Fibroblast of villous mesenchyme (primary cell): ENCODE data around the gene FAM174C. TPM values are rescaled to one million over a fixed set of nuclear protein-coding genes. Genes with fewer than 3 reads are reported as not detected.

Experiments
- DNase-seq: peaks from one replicate; pipeline ENCODE4 v3.0.0-alpha.2; 2010; ENCODE audit warnings: low read depth
- H3K4me3 ChIP-seq: 2 replicates; pipeline ENCODE4 v1.5.1; 2011; ENCODE audit warnings: low read depth, mild to moderate bottlenecking, low read length
- total RNA-seq: library from RNA; depleted of rRNA; stranded (reverse); fragments of >200 nt; gene quantifications from 2 replicates; pipeline ENCODE4 v1.2.3, GENCODE V29; 2012
- TF ChIP-seq, protein P1 (sequence below): IDR thresholded peaks from 2 replicates; pipeline ENCODE4 v1.5.1; 2012; ENCODE audit warnings: low read depth, mild to moderate bottlenecking, low read length; ENCODE audit not compliant: insufficient read depth

The FAM174C gene
- total RNA-seq, 1 donor = 17.3 TPM

GRCh38 chr19:1229056-1229923, 46.0 kb upstream of the FAM174C start:
- TF ChIP-seq, protein P1, sequence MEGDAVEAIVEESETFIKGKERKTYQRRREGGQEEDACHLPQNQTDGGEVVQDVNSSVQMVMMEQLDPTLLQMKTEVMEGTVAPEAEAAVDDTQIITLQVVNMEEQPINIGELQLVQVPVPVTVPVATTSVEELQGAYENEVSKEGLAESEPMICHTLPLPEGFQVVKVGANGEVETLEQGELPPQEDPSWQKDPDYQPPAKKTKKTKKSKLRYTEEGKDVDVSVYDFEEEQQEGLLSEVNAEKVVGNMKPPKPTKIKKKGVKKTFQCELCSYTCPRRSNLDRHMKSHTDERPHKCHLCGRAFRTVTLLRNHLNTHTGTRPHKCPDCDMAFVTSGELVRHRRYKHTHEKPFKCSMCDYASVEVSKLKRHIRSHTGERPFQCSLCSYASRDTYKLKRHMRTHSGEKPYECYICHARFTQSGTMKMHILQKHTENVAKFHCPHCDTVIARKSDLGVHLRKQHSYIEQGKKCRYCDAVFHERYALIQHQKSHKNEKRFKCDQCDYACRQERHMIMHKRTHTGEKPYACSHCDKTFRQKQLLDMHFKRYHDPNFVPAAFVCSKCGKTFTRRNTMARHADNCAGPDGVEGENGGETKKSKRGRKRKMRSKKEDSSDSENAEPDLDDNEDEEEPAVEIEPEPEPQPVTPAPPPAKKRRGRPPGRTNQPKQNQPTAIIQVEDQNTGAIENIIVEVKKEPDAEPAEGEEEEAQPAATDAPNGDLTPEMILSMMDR = no peak
- DNase-seq = no peak
- no peak overlapping the region for H3K4me3 ChIP-seq

DNA sequence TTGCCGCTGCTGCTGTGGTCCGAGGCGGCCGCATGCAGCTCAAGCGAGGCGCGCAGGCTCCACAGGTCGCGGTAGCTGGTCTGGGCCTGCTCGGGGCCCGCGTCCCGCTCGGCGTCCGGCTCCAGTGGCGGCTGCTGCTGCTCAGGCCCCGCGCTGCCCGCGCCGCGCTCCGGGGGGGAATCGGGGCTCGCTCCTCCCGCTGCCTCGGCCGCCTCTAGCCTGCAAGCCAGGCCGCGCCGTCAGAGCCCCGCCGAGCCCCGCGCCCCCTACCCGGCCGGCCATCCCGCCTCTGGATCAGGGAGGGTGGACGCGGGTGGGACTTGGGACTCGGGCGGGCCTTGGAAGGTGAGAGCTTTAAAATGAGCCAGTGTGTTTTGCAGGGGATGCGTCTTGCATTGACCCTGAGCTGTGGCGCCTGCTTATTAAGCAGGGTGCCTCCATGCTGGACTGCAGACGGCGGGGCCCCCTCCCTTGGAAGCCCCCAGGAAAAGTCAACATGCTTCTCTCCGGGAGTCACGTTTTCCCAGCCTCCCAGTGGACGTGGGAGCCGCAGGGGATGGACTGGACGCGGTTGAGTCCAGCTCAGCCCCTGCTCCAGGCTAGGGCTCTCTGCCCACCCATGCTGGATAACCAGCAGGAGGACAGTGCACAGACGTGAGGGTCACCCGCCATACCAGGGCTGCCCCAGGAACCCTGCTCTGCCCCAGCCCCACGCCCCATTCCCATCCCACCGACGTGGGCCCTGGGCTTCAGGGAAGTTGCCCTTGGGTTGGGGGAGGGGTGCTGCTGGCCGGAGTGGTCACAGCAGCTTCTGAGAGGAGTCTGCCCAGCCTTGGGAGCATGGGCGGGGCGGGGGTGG, 45.2 kb upstream of the FAM174C start:
- TF ChIP-seq, protein P1 = no peak
- DNase-seq = no peak
- H3K4me3 ChIP-seq = no peak overlapping the region

GRCh38 chr19:1230783-1231489, 44.4 kb upstream of the FAM174C start:
- H3K4me3 ChIP-seq = no peak overlapping the region
- TF ChIP-seq, protein P1 = no peak
- no peak for DNase-seq

- no peak for DNase-seq
- no peak overlapping the region for H3K4me3 ChIP-seq
- TF ChIP-seq, protein P1 = no peak
Measured at GRCh38 chr19:1231729-1232637, 43.3 kb upstream of the FAM174C start.

- TF ChIP-seq, protein P1 = no peak
- H3K4me3 ChIP-seq = no peak overlapping the region
- DNase-seq = peak; percentile 70
Measured at GRCh38 chr19:1232652-1233072, 42.7 kb upstream of the FAM174C start.

GRCh38 chr19:1233115-1233667, 42.1 kb upstream of the FAM174C start:
- TF ChIP-seq, protein P1 = no peak
- no peak for DNase-seq
- H3K4me3 ChIP-seq = no peak overlapping the region
